PC-9 (cell line): Measurements from ENCODE around the gene LARP1B.
"Not testable (repeated sequence)": the region's sequence is repeated elsewhere in the genome, so short reads cannot be mapped to it uniquely, and the experiment has no call there.

Source experiments
- CTCF ChIP-seq: fragments of 200-600 bp; sonication (generic); conservative IDR thresholded peaks from 2 replicates; pipeline ENCODE4 v1.6.1; 2017; ENCODE audit warnings: mixed run types, antibody characterized with exemption, mild to moderate bottlenecking, moderate library complexity
- EZH2 ChIP-seq: fragments of 200-600 bp; sonication (generic); IDR thresholded peaks from 2 replicates; pipeline ENCODE4 v1.8.0; 2017; ENCODE audit warnings: antibody characterized with exemption, low read depth

GRCh38 chr4:128156472-128156871, 95.4 kb downstream of the LARP1B start:
- TF ChIP-seq CTCF, EZH2: not testable (repeated sequence)
